Osteoblast (primary cell): ENCODE results near the gene OVOL3. TPM values are rescaled to one million over a fixed set of nuclear protein-coding genes. Genes with fewer than 3 reads are reported as not detected.
A peak's percentile ranks its signal among the peaks of the same experiment; 100 is the strongest.

Experiments
- DNase-seq: peaks from one replicate; pipeline ENCODE4 v3.0.0; 2011; ENCODE audit warnings: low spot score, mixed read lengths; ENCODE audit not compliant: insufficient read length; ENCODE audit errors: missing footprints
- H2AFZ ChIP-seq: 2 replicates; pipeline ENCODE4 v1.6.0; 2011; ENCODE audit warnings: mild to moderate bottlenecking, low read length
- H3K27ac ChIP-seq: 2 replicates; pipeline ENCODE4 v1.5.1; 2011; ENCODE audit warnings: mild to moderate bottlenecking, low read depth, low read length, moderate library complexity
- H3K27me3 ChIP-seq: 2 replicates; pipeline ENCODE4 v1.6.0; 2012; ENCODE audit warnings: mild to moderate bottlenecking, control low read depth, inconsistent platforms, low read length, moderate library complexity; ENCODE audit not compliant: insufficient read depth
- H3K36me3 ChIP-seq: 2 replicates; pipeline ENCODE4 v1.5.1; 2011; ENCODE audit warnings: mild to moderate bottlenecking, low read length, control low read depth, moderate library complexity; ENCODE audit not compliant: insufficient read depth
- H3K4me1 ChIP-seq: 2 replicates; pipeline ENCODE4 v1.5.1; 2011; ENCODE audit warnings: mild to moderate bottlenecking, low read length, control low read depth, moderate library complexity; ENCODE audit not compliant: insufficient read depth
- H3K4me2 ChIP-seq: 2 replicates; pipeline ENCODE4 v1.6.0; 2011; ENCODE audit warnings: mild to moderate bottlenecking, low read length; ENCODE audit not compliant: insufficient read depth
- H3K4me3 ChIP-seq: fragments of 200-600 bp; sonication (generic); 3 replicates; pipeline ENCODE4 v1.5.1; 2012; ENCODE audit warnings: mild to moderate bottlenecking, low read length, inconsistent platforms; ENCODE audit not compliant: insufficient read depth
- H3K79me2 ChIP-seq: 2 replicates; pipeline ENCODE4 v1.6.0; 2012; ENCODE audit warnings: mild to moderate bottlenecking, low read length, control low read depth, inconsistent platforms; ENCODE audit not compliant: insufficient read depth
- H3K9me3 ChIP-seq: 2 replicates; pipeline ENCODE4 v1.5.1; 2011; ENCODE audit warnings: low read depth, low read length, control low read depth
- H4K20me1 ChIP-seq: 2 replicates; pipeline ENCODE4 v1.6.0; 2012; ENCODE audit warnings: mild to moderate bottlenecking, low read length, control low read depth; ENCODE audit not compliant: insufficient read depth
- total RNA-seq: library from RNA; depleted of rRNA; stranded (reverse); fragments of >200 nt; gene quantifications from 2 replicates; pipeline ENCODE4 v1.2.3, GENCODE V29; 2012
- TF ChIP-seq, protein P1 (sequence below): IDR thresholded peaks from 2 replicates; pipeline ENCODE4 v1.5.1; 2011; ENCODE audit warnings: mild to moderate bottlenecking, low read depth, low read length, moderate library complexity; ENCODE audit errors: extremely low read depth

The OVOL3 gene
- total RNA-seq, 1 donor: not detected

DNA sequence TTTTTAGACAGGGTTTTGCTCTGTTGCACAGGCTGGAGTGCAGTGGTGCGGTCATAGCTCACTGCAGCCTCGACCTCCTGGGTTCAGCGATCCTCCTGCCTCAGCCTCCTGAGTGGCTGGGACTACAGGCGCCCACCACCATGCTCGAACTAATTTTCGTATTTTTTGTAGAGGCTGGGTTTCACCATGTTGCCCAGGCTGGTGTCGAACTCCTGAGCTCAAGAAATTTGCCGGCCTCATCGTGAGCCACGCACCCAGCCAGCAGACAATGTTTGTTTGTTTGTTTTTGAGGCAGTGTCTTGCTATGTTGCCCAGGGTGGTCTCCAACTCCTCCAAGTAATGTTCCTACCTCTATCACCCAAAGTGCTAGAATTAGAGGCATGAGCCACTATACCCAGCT lies 42.2 kb downstream of the OVOL3 start:
- Histone ChIP-seq H4K20me1 (peaks cover 3% of the 10 kb centered on the region), H3K4me1 (peaks cover 7% of the 10 kb centered on the region), H3K4me3 (no peak overlapping the region), H3K4me2 (peak overlapping the region; percentile 71), H3K27ac (no peak overlapping the region), H3K27me3 (no peaks in the 10 kb centered on the region), H3K9me3 (no peaks in the 10 kb centered on the region), H3K79me2 (no peaks in the 10 kb centered on the region), H3K36me3 (peaks cover 17% of the 10 kb centered on the region), H2AFZ (no peak overlapping the region)
- TF ChIP-seq, protein P1, sequence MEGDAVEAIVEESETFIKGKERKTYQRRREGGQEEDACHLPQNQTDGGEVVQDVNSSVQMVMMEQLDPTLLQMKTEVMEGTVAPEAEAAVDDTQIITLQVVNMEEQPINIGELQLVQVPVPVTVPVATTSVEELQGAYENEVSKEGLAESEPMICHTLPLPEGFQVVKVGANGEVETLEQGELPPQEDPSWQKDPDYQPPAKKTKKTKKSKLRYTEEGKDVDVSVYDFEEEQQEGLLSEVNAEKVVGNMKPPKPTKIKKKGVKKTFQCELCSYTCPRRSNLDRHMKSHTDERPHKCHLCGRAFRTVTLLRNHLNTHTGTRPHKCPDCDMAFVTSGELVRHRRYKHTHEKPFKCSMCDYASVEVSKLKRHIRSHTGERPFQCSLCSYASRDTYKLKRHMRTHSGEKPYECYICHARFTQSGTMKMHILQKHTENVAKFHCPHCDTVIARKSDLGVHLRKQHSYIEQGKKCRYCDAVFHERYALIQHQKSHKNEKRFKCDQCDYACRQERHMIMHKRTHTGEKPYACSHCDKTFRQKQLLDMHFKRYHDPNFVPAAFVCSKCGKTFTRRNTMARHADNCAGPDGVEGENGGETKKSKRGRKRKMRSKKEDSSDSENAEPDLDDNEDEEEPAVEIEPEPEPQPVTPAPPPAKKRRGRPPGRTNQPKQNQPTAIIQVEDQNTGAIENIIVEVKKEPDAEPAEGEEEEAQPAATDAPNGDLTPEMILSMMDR: no peak
- DNase-seq: no peak

DNA sequence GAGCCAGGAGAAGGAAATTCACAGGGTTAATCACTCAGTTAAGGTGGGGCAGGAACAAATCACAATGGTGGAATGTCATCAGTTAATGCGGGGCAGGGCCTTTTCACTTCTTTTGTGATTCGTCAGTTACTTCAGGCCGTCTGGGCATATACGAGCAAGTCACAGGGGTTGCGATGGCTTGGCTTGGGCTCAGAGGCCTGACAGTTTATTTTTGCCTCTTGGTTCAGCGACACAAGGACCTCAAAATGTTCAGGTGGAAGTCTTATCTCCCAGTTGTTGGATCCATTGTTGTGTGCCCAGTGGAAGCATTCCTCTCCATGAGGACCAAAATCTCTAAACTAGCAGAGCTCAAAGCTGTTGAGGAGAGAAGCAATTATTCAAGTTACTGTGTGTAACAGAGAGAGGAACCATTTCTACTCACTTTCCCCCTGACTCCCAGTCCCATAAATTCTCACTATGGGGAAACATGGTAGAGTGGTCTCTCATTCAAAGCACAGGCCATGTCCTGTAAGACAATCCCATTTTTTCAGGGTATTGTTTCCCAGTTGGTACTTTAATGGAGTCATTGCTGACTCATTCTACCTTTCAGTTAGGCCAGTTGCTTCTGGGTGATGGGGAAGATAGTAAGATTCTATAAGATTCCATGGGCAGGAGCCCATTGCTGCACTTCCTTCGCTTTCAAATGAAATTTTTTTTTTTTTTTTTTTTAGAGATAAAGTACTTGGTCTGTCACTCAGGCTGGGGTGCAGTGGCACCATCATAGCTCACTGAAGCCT lies 50.1 kb downstream of the OVOL3 start:
- Histone ChIP-seq H3K79me2 (no peaks in the 10 kb centered on the region), H3K4me1 (no peaks in the 10 kb centered on the region), H3K9me3 (no peaks in the 10 kb centered on the region), H4K20me1 (no peaks in the 10 kb centered on the region), H3K4me3 (no peak overlapping the region), H3K27ac (no peak overlapping the region), H3K36me3 (no peaks in the 10 kb centered on the region), H2AFZ (no peak overlapping the region), H3K27me3 (no peaks in the 10 kb centered on the region), H3K4me2 (no peak overlapping the region)
- TF ChIP-seq, protein P1: no peak
- DNase-seq: no peak

Other genes with a start within 250 kb of the OVOL3 start
- 2.1 and 3.6 TPM in 2 replicates for gene APLP1, start 242.6 kb upstream of the OVOL3 start, total RNA-seq
- gene NFKBID, start 210.6 kb upstream of the OVOL3 start, total RNA-seq: 4.4 and 5.8 TPM in 2 replicates
- gene HCST, start 208.6 kb upstream of the OVOL3 start, total RNA-seq: 0.36 and 1.5 TPM in 2 replicates
- gene TYROBP, start 202.8 kb upstream of the OVOL3 start, total RNA-seq: 0.36 TPM in 1 of 2 replicates, not detected in the other
- gene LRFN3, start 174.8 kb upstream of the OVOL3 start, total RNA-seq: 4.4 and 6.9 TPM in 2 replicates
- gene SDHAF1, start 116.0 kb upstream of the OVOL3 start, total RNA-seq: 15.3 and 21.0 TPM in 2 replicates
- under 0.01 TPM in 1 of 2 replicates, not detected in the other for gene SYNE4, start 102.3 kb upstream of the OVOL3 start, total RNA-seq
- gene ALKBH6, start 96.9 kb upstream of the OVOL3 start, total RNA-seq: 8.3 and 12.3 TPM in 2 replicates
- gene CLIP3, start 78.3 kb upstream of the OVOL3 start, total RNA-seq: 13.4 and 21.2 TPM in 2 replicates
- 3.2 and 5.1 TPM in 2 replicates for gene THAP8, start 56.9 kb upstream of the OVOL3 start, total RNA-seq
- gene WDR62, start 56.2 kb upstream of the OVOL3 start, total RNA-seq: 1.4 and 1.8 TPM in 2 replicates
- gene POLR2I, start 3.7 kb downstream of the OVOL3 start, total RNA-seq: 22.4 and 33.6 TPM in 2 replicates
- 126 and 136 TPM in 2 replicates for gene TBCB, start 4.3 kb downstream of the OVOL3 start, total RNA-seq
- gene CAPNS1, start 28.9 kb downstream of the OVOL3 start, total RNA-seq: 400 and 420 TPM in 2 replicates
- 8.3 and 13.6 TPM in 2 replicates for gene COX7A1, start 41.3 kb downstream of the OVOL3 start, total RNA-seq
- 6.9 and 7.1 TPM in 2 replicates for gene ZNF565, start 103.5 kb downstream of the OVOL3 start, total RNA-seq
- 65.7 and 82.2 TPM in 2 replicates for gene ZNF146, start 104.0 kb downstream of the OVOL3 start, total RNA-seq